ENCODE results near the gene FBXL19. TPM values are rescaled to one million over a fixed set of nuclear protein-coding genes. Genes with fewer than 3 reads are reported as not detected.

FBXL19 gene
- total and polyA plus RNA-seq, 2 of the 13 experiments (the other 11 are each of a cell fraction or from before 2014, with no cell fraction given), result 6.0 to 13.7 TPM

DNA sequence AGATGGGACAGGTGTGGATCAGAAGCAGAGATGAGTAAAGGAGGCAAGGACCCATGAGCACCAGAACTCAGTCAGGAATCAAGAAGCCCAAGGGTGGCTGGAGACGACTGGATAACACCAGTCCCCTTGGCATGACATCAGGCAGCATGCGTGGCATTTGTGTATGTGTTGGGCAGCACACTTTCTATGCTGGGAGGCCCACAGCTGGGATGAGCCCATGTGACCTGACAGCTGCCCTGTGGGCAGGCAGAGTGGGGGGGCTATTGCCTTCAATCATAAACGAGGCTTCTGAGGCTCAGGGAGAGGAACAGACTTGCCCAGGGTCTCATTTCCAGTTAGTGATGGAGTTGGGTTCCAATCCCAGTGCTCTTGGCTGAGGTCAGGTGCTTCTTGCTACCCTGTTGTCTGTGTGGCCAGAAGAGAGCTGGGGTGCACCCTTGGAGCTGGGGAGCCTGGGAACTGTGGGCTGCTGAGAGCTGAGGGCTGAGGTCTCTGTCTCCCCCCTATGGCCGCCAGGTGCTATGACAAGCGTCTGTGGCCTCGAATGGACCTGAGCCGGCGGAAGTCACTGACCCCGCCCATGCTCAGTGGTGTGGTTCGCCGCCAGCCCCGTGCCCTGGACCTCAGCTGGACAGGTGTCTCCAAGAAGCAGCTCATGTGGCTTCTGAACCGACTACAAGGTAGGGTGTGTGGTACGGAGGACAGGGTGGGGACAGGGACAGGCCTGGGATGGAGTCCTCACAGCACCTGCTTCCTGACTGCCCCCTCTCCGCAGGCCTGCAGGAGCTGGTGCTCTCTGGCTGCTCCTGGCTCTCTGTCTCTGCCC lies 18.4 kb downstream of the FBXL19 start (continued):
- TF ChIP-seq PAXIP1 (CRISPR knock-in tag; conservative IDR thresholded peaks at IDR 0.05) (peak; percentile 48; the same call in 1 of the 2 replicates), THAP11 (CRISPR knock-in tag; IDR thresholded peaks at IDR 0.05) (peak; percentile 80), MLXIP (CRISPR knock-in tag; IDR thresholded peaks at IDR 0.05; ENCODE audit: borderline replicate concordance) (no peak), GABPB1 (CRISPR knock-in tag; IDR thresholded peaks at IDR 0.05) (peak; percentile 88), RERE (CRISPR knock-in tag; IDR thresholded peaks at IDR 0.05; ENCODE audit: low read depth) (no peak), NFKB2 (CRISPR knock-in tag; IDR thresholded peaks at IDR 0.05; ENCODE audit: borderline replicate concordance) (peak; percentile 81; the same call in 1 of the 2 replicates), ZNF33A (CRISPR knock-in tag; IDR thresholded peaks at IDR 0.05; ENCODE audit: borderline replicate concordance) (no peak), ZNF674 (CRISPR knock-in tag; IDR thresholded peaks at IDR 0.05; ENCODE audit: low read depth) (no peak), ZNF343 (CRISPR knock-in tag; IDR thresholded peaks at IDR 0.05) (peak; percentile 50; the same call in 1 of the 2 replicates), SRSF4 (IDR thresholded peaks at IDR 0.05; ENCODE audit: low read depth, low read length, poor library complexity, severe bottlenecking) (no peak), SALL2 (CRISPR knock-in tag; IDR thresholded peaks at IDR 0.05) (0 out of 2 replicates have a peak, but pooled peaks have one; percentile 43), RFX3 (CRISPR knock-in tag; IDR thresholded peaks at IDR 0.05) (no peak), SRSF9 (IDR thresholded peaks at IDR 0.05; ENCODE audit: borderline replicate concordance, insufficient read depth, low read depth, low read length, poor library complexity, severe bottlenecking) (no peak), KDM1A (CRISPR knock-in tag; IDR thresholded peaks at IDR 0.05) (no peak)
- TF ChIP-seq, protein P1, sequence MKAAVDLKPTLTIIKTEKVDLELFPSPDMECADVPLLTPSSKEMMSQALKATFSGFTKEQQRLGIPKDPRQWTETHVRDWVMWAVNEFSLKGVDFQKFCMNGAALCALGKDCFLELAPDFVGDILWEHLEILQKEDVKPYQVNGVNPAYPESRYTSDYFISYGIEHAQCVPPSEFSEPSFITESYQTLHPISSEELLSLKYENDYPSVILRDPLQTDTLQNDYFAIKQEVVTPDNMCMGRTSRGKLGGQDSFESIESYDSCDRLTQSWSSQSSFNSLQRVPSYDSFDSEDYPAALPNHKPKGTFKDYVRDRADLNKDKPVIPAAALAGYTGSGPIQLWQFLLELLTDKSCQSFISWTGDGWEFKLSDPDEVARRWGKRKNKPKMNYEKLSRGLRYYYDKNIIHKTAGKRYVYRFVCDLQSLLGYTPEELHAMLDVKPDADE (CRISPR knock-in tag; IDR thresholded peaks at IDR 0.05), result no peak

All from HepG2 (cell line).